Ecto neural progenitor cell (in vitro differentiated cells): ENCODE results near the gene PDX1.

Source experiments
- DNase-seq: peaks from one replicate; pipeline ENCODE4 v3.0.0-alpha.2; 2018; ENCODE audit warnings: low spot score

Gene PDX1

DNA sequence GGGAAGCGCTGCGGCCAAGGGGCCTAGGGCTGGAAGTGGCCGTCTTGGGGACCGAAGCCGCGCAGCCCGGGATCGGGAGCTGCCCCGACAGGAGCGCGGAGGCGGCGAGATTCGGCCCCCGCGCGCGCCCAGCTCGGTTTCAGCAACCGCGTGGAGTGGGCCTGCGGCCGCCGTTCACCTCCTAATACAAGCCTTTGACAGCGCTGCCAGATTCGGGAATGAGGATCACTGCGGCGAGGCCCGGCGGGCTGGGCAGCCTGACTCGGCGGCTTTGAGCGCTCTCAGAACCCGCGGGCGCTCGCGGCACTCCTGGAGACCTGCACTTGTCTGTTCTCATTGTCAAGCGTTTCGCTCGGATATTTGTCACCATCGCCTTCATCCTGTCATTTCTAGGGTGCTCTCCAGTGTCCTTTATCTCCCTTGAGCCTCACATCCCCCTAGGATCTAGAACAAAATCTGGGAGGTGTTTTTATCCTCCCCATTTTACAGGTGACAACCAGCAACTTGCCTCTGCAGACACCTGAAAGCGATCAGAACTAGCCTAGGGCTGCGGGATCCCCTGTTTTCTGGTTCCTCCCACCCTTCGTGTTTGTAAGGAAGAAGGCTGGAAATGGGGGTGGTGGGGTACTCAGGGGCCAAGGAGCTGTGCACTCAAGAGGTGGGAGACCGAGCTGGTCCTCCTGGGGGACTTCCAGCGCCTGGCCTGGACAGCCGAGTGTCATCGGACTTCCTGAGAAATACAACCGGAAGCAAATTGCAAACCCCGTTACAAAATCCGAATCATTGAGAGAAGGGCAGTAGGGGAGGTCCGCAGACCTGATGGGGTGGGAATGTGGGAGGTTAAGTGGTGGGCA is 50.8 kb downstream of the PDX1 start:
- DNase-seq = no peak

- DNase-seq = peak; percentile 80
These were observed 51.4 kb downstream of the PDX1 start for GRCh38 chr13:27971236-27971645.

DNA sequence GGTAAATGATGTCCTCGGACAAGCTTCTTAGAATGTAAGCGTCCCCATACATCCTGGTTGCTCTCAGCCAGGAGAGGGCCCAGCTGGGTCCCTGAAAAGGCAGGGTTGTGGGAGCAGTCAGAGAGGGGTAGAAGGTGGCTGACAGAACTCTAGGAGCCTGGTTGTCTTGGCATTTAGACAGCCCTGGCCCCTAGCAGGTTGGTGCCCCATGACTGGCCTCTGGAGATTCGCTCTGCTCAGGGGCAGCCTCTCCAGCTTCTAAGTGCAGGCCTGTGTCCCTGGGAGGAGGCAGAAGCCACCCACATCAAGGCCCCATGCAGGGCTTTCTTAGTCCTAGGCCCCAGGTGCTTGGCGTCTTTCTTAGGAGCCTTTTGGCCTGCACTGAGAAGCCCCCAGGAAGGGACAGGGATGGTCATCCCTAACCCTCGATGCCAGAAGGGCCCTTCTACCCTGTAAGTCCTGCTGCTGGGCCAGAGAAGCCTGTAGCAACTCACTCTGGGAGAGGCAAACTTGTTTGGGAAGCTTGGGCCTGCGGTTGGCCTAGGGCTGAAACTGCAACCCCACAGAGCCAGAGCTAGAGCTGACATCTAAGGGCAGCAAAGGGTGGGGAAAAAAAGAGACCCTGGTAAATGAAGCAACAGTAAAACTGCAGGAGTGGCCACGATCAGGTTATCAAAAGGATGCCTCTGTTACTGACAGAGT is 52.1 kb downstream of the PDX1 start:
- no peak for DNase-seq

- no peak for DNase-seq
These were observed 52.6 kb downstream of the PDX1 start for GRCh38 chr13:27972478-27972820.

GRCh38 chr13:27973291-27973690 is 53.5 kb downstream of the PDX1 start:
- DNase-seq = no peak

DNA sequence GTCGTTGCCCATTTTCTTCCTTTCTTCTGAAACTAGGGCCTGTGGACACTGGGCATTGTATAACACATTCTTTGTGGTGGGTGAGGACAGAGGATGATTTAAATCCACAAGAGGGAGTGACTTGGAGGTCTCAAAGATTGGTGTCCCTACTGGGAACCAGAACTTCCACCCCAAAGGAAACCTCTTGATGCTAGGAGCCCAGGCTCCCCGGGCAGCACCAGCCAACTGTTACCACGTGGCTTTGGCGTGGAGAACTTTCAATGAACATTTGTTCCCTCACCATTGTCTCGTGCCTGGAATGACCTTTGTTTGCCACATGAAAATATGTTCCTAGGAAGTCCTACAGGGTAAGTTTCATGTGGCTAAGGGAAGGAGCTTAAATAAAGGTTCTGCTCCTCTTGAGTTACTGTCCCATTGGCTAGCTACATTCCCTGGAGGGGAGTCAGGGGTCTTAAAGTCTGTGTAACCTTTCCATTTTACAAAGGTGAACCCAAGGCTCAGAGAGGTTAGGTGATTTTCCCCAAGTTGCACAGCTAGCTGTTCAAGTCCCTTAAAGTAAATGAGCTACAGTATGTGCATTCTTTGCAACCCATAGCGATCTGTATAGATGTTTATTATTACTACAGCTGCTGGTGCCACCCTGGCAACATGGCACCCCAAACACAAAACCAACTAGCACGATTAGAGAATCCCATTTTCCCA is 54.3 kb downstream of the PDX1 start:
- DNase-seq = no peak
